Measurements from ENCODE around the gene ZC3H7A.
"Not testable (repeated sequence)": the region's sequence is repeated elsewhere in the genome, so short reads cannot be mapped to it uniquely, and the experiment has no call there.

DNA sequence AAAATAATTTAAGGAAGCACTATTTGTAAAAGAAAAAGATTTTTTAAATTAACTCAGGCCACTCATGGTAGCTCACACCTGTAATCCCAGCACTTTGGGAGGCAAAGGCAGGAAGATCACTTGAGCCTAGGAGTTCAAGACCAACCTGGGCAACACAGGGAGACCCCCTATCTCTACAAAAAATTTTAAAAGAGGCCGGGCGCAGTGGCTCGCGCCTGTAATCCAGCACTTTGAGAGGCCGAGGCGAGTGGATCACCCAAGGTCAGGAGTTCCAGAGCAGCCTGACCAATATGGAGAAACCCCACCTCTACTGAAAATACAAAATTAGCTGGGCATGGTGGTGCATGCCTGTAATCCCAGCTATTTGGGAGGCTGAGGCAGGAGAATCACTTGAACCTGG is 12.7 kb downstream of the ZC3H7A start:
- not testable (repeated sequence) for TF ChIP-seq POLR2A, POLR2AphosphoS5 (IDR thresholded peaks at IDR 0.05; ENCODE audit: low read depth, low read length)
